GM19455 (cell line): ENCODE results near the gene EFHC1.
"Not testable (repeated sequence)": the region's sequence is repeated elsewhere in the genome, so short reads cannot be mapped to it uniquely, and the experiment has no call there.

Source experiments
- ATAC-seq: cut with Tn5 transposase; IDR thresholded peaks from one replicate; pipeline ENCODE4 v1.9.1; 2021; ENCODE audit not compliant: unreplicated experiment

EFHC1 gene

DNA sequence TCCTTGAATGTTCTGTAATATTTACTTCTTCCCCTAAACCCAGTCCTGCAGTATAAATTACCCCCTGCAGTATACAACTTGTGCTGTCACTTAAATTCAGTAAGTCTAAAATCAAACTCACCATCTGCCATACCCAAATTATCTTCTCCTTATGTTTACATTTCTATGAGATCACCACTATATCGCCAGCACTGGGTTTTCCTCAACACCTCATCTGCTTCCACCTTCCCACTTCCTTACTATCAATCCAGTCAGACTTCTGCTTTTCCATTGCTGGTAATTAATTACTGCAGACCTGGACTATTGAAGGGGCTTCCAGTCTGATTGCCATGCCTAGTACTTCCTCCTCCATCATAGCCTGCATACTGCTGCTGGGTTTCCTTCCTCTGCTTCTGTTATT lies 15.2 kb downstream of the EFHC1 start:
- ATAC-seq = no peak

DNA sequence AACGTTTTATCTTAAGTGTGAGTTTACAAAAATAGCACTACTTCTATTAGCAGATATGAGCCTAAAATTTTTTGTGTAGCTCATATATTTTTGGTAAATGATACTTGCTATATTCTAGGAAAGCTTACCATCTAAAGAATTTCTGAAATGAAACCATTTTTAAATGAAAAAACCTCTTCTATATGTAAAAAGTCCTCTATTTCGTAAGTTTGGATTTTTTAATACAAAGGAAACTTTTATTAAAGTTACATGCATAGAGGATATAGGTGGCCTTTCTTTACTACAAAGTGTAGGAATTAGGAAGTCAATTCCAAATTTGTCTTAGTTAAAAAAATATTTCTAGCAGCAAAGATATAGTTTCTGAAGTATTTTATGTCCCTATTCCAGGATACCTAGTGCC lies 18.8 kb downstream of the EFHC1 start:
- no peak for ATAC-seq

DNA sequence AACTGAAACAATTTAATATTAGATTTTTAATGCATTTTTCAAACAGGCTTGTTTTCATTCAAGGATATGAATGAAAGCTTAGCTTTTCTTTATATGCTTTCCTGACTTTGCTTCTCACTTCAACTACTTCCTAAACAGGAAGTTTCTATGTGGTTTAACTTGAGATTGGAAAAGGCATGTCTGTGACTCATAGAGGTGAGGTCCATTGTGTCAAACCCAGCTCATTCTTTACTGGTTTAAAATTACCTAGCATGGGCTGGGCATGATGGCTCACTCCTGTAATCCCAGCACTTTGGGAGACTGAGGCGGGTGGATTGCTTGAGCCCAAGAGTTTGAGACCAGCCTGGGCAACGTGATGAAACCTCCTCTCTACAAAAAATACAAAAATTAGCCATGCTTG lies 34.4 kb downstream of the EFHC1 start:
- ATAC-seq = no peak

DNA sequence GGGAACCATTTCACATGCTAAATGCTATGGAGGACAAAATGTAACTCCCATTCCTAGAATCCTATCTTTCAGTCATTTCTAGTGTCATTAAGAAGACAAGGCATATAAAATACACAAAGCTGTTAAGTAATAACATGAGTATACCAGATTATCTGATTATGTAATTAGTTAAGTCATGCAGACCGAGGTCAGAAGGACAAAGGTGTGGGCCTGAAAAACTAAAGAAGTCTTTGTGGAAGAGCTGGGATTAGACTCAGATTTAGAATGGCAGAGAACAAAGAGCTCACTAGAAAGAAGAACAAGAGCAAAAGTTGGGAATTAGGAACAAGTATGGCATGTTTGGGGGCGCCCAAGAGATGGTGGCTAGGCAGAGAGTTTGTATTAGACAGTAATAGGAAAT lies 37.0 kb downstream of the EFHC1 start:
- ATAC-seq = no peak

DNA sequence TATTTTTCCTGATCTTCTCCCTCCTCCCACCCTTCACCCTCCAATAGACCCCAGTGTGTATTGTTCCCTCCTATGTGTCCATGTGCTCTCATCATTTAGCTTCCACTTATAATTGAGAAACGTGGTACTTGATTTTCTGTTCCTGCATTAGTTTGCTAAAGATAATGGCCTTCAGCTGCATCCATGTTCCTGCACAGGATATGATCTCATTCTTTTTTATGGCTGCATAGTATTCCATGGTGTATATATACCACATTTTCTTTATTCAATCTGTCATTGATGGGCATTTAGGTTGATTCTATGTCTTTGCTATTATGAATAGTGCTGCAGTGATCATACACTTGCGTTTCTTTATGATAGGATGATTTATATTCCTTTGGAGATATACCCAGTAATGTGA lies 41.1 kb downstream of the EFHC1 start:
- not testable (repeated sequence) for ATAC-seq

DNA sequence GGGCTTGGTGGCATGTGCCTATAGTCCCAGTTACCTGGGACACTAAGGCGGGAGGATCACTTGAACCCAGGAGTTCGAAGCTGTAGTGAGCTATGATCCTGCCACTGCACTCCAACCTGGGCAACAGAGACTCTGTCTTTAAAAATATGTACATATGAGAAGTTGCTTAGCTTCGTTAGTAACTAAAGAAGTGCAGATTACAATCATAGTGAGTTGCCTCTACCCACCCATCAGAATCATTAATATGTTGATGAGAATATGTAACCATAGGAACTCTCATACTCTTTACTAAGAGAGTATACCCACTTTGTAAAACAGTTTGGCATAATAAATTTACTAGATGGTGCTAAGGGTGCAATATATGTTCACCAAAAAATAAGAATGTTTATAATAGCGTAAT lies 54.0 kb downstream of the EFHC1 start:
- ATAC-seq = no peak

DNA sequence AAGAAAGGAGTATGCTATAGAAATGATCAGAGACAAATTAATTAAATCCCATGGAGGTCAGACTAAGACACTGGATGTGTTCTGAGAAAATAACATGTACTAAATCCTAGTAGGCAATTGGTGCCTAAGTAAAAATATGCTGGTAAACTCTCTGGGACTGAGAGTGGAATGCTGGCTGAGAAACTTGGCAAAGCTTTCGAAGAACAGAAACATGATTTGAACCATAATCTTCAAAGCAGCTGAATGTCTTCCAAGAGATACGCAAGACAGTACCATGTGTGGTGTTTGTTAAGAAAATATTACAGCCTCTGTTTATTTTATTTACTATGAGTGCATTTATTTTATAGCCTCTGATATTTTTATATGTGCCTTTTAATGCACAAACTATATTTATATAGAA lies 55.2 kb downstream of the EFHC1 start:
- no peak for ATAC-seq

DNA sequence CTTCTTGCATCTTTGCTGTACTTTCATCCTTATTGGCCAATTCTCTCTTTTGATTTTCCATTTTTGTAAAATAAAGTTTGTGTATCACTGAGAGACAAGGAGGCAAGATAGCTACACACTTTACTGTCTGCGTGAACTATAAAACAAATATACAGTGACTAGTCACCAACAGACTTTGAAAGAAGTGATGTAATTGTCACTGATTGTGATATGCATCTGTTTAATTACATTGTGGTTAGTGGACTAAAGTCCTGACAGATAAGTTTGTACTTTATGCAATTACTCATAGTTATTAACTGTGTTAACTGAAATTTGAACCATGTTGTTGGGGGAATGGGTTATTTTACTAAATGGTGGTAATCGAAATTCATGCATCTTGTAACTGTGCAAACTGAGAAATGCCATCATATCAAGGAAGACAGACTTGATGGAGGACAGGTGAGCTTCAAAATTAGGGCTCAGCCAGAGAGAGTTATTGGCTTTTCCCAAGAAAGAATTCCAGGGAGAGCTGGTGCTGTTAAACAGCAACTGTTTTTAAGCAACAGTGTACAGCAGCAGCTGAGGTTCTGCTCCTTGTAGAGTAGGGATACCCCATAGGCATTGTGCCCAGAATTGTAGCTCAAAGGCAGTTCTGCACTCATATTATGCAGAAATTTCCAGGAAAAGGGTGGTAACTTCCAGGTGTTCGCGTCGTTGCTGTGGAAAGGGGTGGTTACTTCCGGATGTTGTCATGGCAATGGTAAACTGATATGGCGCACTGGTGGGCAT lies 62.9 kb downstream of the EFHC1 start:
- ATAC-seq = no peak

DNA sequence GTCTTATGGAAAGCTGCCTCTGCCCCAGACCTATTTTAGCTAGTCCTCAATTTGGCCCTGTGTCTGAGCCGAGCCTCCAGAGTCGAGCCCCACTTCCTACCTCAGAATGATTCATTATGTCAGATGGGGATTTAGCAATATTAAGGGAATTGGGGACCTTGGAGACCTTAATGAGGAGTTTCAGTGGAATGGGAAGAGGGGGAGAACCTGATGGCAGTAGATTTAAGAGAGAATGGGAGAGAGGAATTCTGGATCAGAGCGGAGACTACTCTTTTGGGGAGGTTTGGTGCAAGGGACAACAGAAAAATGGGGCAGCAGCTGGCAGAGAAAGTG lies 63.5 kb downstream of the EFHC1 start:
- no peak for ATAC-seq

DNA sequence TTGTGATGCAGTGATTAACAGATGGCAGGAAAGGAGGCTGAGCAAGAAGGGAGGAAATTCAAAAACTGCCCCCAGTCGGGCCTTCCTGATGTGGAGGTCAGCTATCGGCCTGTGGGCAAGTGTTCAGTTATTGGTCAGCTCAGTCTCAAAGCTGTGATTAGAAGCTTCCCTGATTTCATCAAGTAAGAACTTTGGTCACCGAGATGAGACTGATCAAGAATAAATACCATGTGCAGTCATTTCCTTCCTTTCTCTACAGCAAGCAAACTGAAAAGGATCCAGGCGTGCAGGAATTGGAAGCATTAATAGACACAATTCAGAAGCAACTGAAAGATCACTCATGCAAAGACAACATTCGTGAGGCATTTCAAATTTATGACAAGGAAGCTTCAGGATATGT lies 69.7 kb downstream of the EFHC1 start:
- ATAC-seq = no peak

DNA sequence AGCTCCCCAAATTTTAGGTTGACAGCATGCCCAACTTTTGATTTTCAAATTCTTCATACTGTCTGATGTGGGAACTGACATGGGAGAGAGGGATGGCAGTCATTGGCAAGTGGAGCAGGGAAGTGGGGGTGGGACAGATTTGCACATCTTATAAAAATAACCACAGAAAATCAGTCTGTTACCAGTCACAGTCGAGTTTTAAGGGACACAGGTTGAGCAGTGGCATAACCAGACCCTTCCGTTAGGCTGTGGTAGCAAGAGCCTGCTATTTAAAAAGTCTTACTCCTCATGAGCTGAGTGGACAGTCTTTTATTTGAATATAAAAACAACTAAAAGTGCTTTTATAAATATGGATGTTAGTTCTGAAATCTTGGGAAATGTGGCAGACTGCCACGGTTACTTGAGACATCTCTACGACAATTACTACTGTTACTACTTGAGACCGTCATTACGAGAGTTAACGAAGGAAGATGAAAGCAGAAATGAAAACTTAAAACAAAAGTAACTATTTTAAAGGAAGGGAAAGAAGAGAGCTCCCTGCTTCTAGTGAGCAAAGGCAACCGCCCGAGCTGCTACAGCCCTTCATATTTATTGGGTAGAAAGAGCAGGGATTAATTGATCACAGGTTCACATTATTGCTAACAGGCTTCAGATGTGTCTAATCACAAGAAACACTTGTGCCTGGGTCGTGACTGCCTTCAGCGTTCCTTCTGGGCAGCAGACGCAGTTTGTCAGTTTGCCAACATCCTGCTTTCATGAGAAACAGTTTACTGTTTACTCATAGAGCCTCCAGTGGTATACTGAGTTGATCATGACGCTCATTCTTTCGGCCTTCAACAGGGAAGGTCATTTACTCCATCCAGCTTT lies 71.3 kb downstream of the EFHC1 start:
- peak; percentile 63 for ATAC-seq

DNA sequence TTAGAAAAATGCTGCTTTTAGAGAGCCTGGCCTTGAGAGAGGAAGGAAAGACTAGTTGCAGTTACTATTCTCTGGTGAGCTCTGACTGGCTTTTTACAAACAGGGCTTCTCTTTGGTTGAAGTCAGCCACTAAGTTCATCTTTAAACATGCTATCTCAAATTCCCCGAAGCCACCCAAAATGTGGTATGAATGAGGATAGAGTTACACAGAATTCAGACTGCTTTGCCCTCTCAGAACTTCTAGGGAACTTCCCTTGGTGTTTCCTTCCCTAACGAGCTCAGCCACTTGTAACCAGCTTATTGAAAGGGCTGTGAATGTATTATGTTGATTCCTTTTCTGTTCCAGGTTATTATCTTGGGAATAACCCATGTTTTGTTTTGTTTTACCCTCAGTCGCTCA lies 73.5 kb downstream of the EFHC1 start:
- ATAC-seq = no peak

DNA sequence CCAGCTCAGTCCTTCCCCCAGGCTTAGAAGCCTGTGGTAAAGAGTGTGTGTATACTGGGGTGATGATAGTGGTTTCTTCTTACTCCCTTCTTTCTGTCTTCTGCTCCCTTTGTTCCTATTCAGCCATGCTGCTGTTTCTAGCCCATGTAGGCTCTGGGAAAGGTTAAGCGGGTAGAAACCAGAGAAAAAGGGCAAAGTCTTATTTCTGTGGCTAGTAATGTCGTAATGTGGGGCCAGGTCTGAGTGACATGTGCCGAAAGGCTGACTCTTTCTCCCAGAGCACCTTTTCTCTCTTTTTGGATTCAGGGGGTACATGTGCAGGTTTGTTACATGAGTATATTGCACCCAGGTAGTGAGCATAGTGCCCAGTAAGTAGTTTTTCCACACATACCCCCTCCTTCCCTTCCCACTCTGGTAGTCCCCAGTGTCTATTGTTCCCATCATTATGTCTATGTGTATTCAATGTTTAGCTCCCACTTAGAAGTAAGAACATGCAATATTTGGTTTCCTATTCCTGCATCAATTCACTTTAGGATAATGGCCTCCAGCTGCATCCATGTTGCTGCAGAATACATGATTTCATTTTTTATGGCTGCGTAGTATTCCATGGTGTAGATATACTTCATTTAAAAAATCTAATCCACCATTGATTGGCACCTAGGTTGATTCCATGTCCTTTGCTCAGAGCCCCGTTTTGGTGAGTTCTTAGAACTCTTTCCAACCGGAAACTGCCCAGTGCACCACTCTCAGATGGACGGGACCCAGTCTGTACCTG lies 74.3 kb downstream of the EFHC1 start:
- ATAC-seq = no peak

DNA sequence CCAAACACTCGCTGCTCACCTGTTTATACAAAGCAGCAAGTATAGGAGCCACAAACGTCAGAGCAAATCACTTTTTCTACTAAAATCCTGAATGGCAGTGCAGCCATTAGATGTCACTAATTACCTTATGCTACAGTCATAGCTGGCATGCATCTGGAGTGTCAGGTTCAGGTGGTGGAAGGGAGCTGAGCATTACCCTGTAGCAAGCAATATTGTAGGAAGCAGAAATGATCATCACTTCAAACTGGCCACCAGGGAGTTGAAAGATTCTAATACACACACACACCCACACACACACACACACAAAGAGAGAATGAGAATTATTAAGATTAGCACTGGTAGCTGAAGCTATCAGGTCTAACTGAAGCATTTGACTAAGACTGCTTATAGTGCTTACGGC lies 75.8 kb downstream of the EFHC1 start:
- ATAC-seq = no peak

DNA sequence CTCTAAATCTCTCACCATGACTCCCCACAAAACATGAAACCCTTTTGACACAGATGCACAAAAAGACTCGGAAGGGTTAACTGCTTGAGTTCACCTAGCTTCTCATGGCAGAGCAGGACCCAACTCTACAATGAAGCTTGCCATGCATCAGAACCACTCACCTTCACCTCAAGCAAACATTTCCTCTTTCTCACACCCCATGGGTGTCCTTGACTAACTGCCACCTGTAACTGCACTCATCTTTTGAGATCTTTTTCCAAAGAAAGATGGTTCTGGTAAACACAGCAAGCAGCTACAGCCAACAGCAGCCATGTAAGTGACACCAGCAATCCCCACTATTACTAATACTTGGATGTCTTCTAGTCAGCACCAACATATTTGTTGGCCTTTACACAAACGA lies 76.5 kb downstream of the EFHC1 start:
- no peak for ATAC-seq

DNA sequence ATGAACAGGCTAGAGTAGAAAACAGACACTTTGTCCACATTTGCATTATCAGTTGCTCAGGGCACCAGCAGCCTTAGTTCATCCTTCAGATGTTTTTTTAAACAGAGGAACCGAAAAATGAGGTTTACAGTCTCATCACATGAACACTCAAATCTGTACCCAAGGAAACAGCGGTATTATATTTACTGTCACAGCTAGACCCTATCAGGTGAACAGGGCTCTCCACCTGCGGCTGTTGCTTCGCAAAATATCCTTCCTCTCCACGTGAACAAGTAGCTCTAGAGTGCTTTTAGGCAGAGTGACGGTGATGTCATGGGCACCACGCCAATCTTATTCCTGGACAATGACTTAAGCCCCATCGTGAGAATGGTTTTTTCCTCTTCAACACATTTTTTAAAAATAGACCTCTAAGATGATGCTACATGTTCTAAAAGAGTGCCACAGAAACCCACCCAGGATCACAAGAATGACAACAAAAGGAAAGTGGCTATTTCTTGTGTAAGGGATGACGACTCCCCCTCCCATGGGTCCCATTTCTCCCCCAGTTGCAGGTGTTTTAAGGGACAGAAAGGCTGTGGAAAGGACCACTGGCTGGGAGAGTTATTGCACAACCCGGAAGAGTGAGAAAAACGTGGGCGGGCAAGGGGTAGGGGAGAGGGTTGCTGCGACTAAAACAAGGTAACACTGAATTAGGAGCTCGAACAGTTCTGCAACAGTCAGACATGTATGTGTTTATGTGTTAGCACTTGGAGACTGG lies 77.7 kb downstream of the EFHC1 start:
- ATAC-seq = peak; percentile 74

DNA sequence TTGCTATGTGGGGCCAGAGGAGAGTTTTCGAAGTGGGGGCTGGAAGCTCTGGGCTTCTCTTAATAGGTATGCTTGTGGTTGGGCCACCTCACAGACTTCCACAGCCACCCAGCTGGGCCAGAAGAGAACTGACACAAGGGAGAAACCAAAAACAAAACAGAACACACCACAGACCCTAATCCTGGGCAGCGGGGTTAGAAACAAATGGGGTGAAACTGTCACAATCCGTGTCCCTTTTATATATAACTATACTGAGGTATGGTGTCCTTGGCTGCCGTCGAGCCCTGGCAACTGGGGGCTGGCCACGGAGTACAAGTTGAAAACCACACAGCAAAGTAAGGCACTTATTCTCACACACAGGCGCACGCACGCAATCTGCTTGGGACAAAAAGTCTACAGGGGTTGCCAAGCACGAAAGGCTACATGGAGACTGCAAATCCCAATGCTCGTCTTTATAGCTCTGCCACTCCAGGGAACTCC lies 78.4 kb downstream of the EFHC1 start:
- peak; percentile 55 for ATAC-seq

DNA sequence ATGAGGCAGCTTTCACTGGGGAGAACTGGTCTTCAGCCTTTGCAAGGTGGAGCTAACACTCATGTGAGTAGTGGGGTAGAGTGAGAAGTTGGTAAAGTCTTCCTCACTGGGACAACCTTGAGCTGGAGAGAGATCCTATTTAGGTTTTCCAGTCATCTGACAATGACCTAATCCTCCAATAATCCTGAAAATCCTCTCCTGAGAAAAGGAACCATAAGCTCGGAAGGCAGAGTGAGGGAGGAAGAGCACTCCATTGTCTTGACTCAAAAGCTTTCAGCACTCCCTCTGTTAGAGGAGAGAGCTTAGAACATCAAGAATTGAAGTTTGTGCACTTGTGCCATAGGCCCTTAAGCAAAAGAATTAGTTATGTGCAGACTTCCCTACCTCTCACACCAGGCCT lies 78.9 kb downstream of the EFHC1 start:
- ATAC-seq = no peak

DNA sequence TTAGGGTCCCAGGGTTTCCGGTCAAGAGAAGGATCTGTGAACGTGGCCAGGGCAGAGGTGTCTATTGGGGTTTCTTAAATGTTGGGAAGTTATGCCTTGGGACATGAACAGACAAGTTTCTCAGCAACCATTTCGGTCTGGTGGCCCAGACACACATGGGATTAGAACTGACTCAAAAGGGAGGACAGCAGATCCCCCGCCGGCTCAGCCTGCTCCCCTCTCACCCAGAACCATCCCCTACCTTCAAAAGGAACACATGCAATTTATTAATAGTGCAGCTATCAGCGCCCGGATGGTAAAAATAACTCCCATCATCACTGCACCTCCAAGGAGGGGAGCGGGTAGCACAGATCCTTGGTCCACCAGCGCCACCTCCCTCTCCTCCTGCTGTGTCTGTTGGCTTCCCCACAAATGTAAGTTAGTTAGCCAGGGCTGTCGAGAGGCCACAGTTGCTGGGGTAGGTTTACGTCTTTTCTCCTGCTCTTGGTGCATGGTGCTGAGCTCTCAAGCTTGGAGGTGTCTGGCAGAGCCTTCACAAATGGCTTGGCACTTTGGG lies 79.6 kb downstream of the EFHC1 start:
- ATAC-seq = no peak

DNA sequence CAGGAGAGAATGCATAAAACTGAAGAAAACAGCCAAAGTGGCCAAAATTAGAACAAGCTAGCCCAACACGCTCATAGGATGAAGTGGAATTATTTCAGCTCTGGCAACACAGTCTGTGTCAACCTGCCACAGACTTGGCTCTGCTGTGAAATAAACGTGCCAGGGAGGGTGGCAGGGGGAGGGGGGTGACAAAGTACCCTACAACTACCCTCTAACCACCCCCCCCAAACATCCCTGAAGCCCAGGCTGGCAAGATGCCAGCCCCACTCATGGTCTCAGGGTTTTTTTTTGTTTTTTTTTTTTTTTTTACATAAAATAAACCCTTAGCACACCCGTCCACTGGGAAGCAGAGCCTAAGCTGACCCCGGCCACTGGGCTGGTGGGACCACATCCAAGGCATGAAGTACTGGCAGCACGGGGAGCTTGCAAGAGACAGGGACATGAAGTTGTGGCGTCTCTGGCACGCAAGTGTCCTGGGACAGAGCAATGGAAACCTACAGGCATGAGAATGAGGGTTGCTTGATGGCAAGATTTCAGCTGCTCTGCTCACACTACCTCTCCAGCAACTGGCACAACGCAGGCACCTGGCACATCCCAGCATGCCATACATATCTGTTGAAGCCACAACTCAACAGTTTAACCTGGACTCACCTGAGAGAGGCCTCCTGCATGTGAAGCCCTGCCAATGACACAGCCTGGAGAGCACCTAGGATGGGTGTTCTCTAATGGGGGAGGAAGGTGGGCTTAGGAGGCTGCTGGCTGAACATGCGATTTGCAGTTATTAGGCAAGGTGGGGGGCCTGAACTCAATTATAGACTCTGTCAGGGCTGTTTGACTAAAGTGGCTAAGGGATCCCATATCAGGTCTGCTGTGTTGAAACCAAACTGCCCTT lies 80.3 kb downstream of the EFHC1 start:
- ATAC-seq = no peak
